Fibroblast of lung (primary cell): ENCODE measurements around the gene KCNK17. TPM values are rescaled to one million over a fixed set of nuclear protein-coding genes. Genes with fewer than 3 reads are reported as not detected.

ENCODE experiments used
- DNase-seq, 2 donors: peaks; one replicate each; pipeline versions ENCODE4 v3.0.0 to v3.0.0-alpha.2; 2010; ENCODE audit warnings: low read depth in 2 of 2
- H2AFZ ChIP-seq: 2 replicates; pipeline ENCODE4 v1.5.1; 2012; ENCODE audit warnings: low read length, control low read depth, inconsistent platforms
- H3K27ac ChIP-seq: 2 replicates; pipeline ENCODE4 v1.5.1; 2011; ENCODE audit warnings: low read length, control low read depth; ENCODE audit not compliant: insufficient read depth
- H3K27me3 ChIP-seq: 2 replicates; pipeline ENCODE4 v1.5.1; 2011; ENCODE audit warnings: mild to moderate bottlenecking, low read length; ENCODE audit not compliant: control insufficient read depth, insufficient read depth
- H3K36me3 ChIP-seq: 2 replicates; pipeline ENCODE4 v1.5.1; 2011; ENCODE audit warnings: low read length; ENCODE audit not compliant: control insufficient read depth, insufficient read depth
- H3K4me1 ChIP-seq: 2 replicates; pipeline ENCODE4 v1.5.1; 2011; ENCODE audit warnings: low read length; ENCODE audit not compliant: control insufficient read depth, insufficient read depth; ENCODE audit errors: extremely low read depth
- H3K4me2 ChIP-seq: 2 replicates; pipeline ENCODE4 v1.5.1; 2011; ENCODE audit warnings: low read length, control low read depth; ENCODE audit not compliant: insufficient read depth; ENCODE audit errors: extremely low read depth
- H3K4me3 ChIP-seq, 4 experiments: fragments of 200-600 bp in 1 of 4; sonication (generic) in 1 of 4; replicated peaks in 1 of 4; 2 replicates each; pipeline ENCODE4 v1.5.1; 2011 to 2016; ENCODE audit warnings: low read length in 4 of 4, low read depth in 3 of 4, mild to moderate bottlenecking in 3 of 4, control low read depth in 2 of 4, inconsistent platforms in 1 of 4, mixed read lengths in 1 of 4; ENCODE audit not compliant: insufficient read depth in 1 of 4; ENCODE audit errors: control extremely low read depth in 1 of 4
- H3K79me2 ChIP-seq: 2 replicates; pipeline ENCODE4 v1.5.1; 2012; ENCODE audit warnings: mild to moderate bottlenecking, low read length, inconsistent platforms; ENCODE audit not compliant: control insufficient read depth, insufficient read depth
- H3K9ac ChIP-seq: 2 replicates; pipeline ENCODE4 v1.5.1; 2011; ENCODE audit warnings: mild to moderate bottlenecking, low read length, control low read depth; ENCODE audit not compliant: insufficient read depth
- H3K9me3 ChIP-seq: 2 replicates; pipeline ENCODE4 v1.5.1; 2012; ENCODE audit warnings: low read depth, low read length; ENCODE audit not compliant: control insufficient read depth, insufficient read depth
- H4K20me1 ChIP-seq: 2 replicates; pipeline ENCODE4 v1.5.1; 2011; ENCODE audit warnings: low read length; ENCODE audit not compliant: control insufficient read depth, insufficient read depth; ENCODE audit errors: extremely low read depth
- CTCF ChIP-seq, 2 donors: IDR thresholded peaks in 1 of 2; conservative IDR thresholded peaks in 1 of 2; 1 replicate in 1 of 2; 2 replicates in 1 of 2; pipeline ENCODE4 v1.5.1; 2011 to 2012; ENCODE audit warnings: low read length in 2 of 2, control low read depth in 1 of 2, inconsistent platforms in 1 of 2, low read depth in 1 of 2, mild to moderate bottlenecking in 1 of 2
- EZH2 ChIP-seq: IDR thresholded peaks from 2 replicates; pipeline ENCODE4 v1.5.1; 2012; ENCODE audit warnings: low read length, control low read depth, mild to moderate bottlenecking; ENCODE audit errors: missing control alignments
- polyA plus RNA-seq, 2 donors: library from polyadenylated mRNA; depleted of rRNA in 1 of 2; stranded (reverse) in 1 of 2; unstranded in 1 of 2; fragments of >200 nt; gene quantifications; 2 replicates each; pipeline ENCODE4 v1.2.1, GENCODE V29; 2011 to 2012; ENCODE audit warnings: missing spikeins in 1 of 2
- total RNA-seq: library from RNA; depleted of rRNA; stranded (reverse); fragments of >200 nt; gene quantifications from 2 replicates; pipeline ENCODE4 v1.2.1, GENCODE V29; 2014

Gene KCNK17
- total and polyA plus RNA-seq, 2 donors (not counting 1 experiment from before 2014, with no cell fraction given) = not detected

GRCh38 chr6:39361657-39362486 lies 47.7 kb upstream of the KCNK17 start:
- no peaks in the 10 kb centered on the region for H3K9me3 ChIP-seq
- H4K20me1 ChIP-seq = no peaks in the 10 kb centered on the region
- no peaks in the 10 kb centered on the region for H3K4me1 ChIP-seq
- no peaks in the 10 kb centered on the region for H3K79me2 ChIP-seq
- H3K27ac ChIP-seq = no peak overlapping the region
- H2AFZ ChIP-seq = peak overlapping the region; percentile 35
- TF ChIP-seq EZH2 (no peak), CTCF (conservative IDR thresholded peaks at IDR 0.05 in 1 of 2, IDR thresholded peaks at IDR 0.05 in 1 of 2; ENCODE audit: low read depth in 1 of 2, low read length in 2 of 2) (peak; percentile 89 to 93)
- no peaks in the 10 kb centered on the region for H3K27me3 ChIP-seq
- H3K4me2 ChIP-seq = no peak overlapping the region
- no peak overlapping the region for H3K4me3 ChIP-seq
- DNase-seq = peak; percentile 56 to 67
- H3K9ac ChIP-seq = no peak overlapping the region
- no peaks in the 10 kb centered on the region for H3K36me3 ChIP-seq

- Histone ChIP-seq H2AFZ (no peak overlapping the region), H3K27ac (no peak overlapping the region), H3K36me3 (no peaks in the 10 kb centered on the region), H3K4me1 (no peaks in the 10 kb centered on the region), H3K9ac (no peak overlapping the region), H3K4me2 (no peak overlapping the region), H3K9me3 (no peaks in the 10 kb centered on the region), H3K27me3 (no peaks in the 10 kb centered on the region), H3K79me2 (no peaks in the 10 kb centered on the region), H3K4me3 (no peak overlapping the region), H4K20me1 (no peaks in the 10 kb centered on the region)
- TF ChIP-seq EZH2 (no peak), CTCF (conservative IDR thresholded peaks at IDR 0.05 in 1 of 2, IDR thresholded peaks at IDR 0.05 in 1 of 2; ENCODE audit: low read depth in 1 of 2, low read length in 2 of 2) (no peak)
- no peak for DNase-seq
Observed at GRCh38 chr6:39360378-39360777, 46.2 kb upstream of the KCNK17 start.

- Histone ChIP-seq H3K9me3 (no peaks in the 10 kb centered on the region), H3K79me2 (no peaks in the 10 kb centered on the region), H4K20me1 (no peaks in the 10 kb centered on the region), H3K27ac (no peak overlapping the region), H3K9ac (no peak overlapping the region), H3K4me3 (no peak overlapping the region), H3K36me3 (no peaks in the 10 kb centered on the region), H3K27me3 (no peaks in the 10 kb centered on the region), H2AFZ (no peak overlapping the region), H3K4me1 (no peaks in the 10 kb centered on the region), H3K4me2 (no peak overlapping the region)
- no peak for TF ChIP-seq CTCF (conservative IDR thresholded peaks at IDR 0.05 in 1 of 2, IDR thresholded peaks at IDR 0.05 in 1 of 2; ENCODE audit: low read depth in 1 of 2, low read length in 2 of 2)
- DNase-seq = peak; percentile 44 to 82
Observed at GRCh38 chr6:39357998-39358686, 43.9 kb upstream of the KCNK17 start.
